Central memory CD8-positive, alpha-beta T cell (primary cell): ENCODE data around the gene TTC28.
"Not testable (repeated sequence)": the region's sequence is repeated elsewhere in the genome, so short reads cannot be mapped to it uniquely, and the experiment has no call there.

ENCODE experiments used
- ATAC-seq: fragments of 150-1000 bp; cut with Tn5 transposase; replicated peaks from 2 replicates; pipeline ENCODE4 v1.10.0; 2022; ENCODE audit warnings: mild to moderate bottlenecking, moderate FRiP score, moderate number of reproducible peaks; ENCODE audit not compliant: poor library complexity, severe bottlenecking; ENCODE audit errors: extremely low read depth
- DNase-seq, 2 donors: peaks; one replicate each; pipeline ENCODE4 v3.0.0; 2021; ENCODE audit warnings: low spot score in 2 of 2
- H3K27ac Mint-ChIP-seq: one replicate; pipeline ENCODE4 v1.8.0; 2022; ENCODE audit warnings: low read depth, mild to moderate bottlenecking, moderate library complexity, mixed read lengths
- H3K27me3 Mint-ChIP-seq: one replicate; pipeline ENCODE4 v1.8.0; 2022; ENCODE audit warnings: mixed read lengths
- H3K36me3 Mint-ChIP-seq: one replicate; pipeline ENCODE4 v1.8.0; 2022; ENCODE audit warnings: mild to moderate bottlenecking, moderate library complexity, mixed read lengths; ENCODE audit not compliant: insufficient read depth
- H3K4me1 Mint-ChIP-seq: one replicate; pipeline ENCODE4 v1.8.0; 2022; ENCODE audit warnings: mixed read lengths
- H3K4me3 Mint-ChIP-seq: one replicate; pipeline ENCODE4 v1.8.0; 2022; ENCODE audit warnings: mild to moderate bottlenecking, moderate library complexity, mixed read lengths
- H3K9me3 Mint-ChIP-seq: one replicate; pipeline ENCODE4 v1.8.0; 2022; ENCODE audit warnings: mixed read lengths

The TTC28 gene

DNA sequence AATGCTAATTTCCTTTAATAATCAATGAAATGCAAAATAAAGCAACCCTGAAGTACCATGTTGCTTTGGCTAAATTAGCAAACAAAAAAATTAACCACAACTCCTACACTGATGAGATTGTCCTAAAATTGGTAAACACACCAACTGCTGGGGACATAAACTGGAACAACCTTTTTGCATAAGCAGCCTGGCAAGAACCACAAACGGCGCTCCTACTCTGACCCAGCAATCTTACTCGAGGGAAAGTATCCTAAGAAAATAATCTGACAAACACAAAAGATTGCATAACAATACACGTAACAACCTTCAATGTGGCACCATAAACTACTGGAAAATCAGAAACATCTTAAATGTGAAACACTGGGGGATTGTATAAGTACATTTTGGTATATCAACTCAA is 570.8 kb downstream of the TTC28 start:
- ATAC-seq (no peak), DNase-seq (no peak)
- H3K27ac Mint-ChIP-seq, result no peak overlapping the region
- no peak overlapping the region for H3K4me3 Mint-ChIP-seq
- H3K27me3 Mint-ChIP-seq, result no peaks in the 10 kb centered on the region
- H3K9me3 Mint-ChIP-seq, result no peaks in the 10 kb centered on the region
- no peaks in the 10 kb centered on the region for H3K4me1 Mint-ChIP-seq
- H3K36me3 Mint-ChIP-seq, result no peaks in the 10 kb centered on the region

DNA sequence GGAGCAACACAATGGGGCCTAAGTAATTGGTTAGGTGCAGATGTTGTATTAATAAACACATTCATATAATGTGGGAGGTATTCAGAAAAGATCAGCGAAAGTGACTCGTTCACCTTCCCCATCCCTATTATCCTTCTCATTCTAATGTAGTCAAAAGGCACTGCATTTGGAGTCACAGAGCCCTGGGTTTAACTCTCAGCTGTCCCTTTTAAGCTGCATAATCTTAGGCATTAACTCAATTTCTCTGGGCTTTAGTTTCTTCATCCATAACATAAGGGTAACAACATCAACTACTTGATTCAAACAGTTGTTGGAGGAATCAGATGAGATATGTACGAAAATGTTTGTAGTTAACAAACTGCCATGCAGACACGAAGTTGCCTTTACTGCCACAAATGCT is 573.0 kb downstream of the TTC28 start:
- Mint-ChIP-seq H3K4me1 (no peaks in the 10 kb centered on the region), H3K9me3 (no peaks in the 10 kb centered on the region), H3K27me3 (no peaks in the 10 kb centered on the region), H3K4me3 (no peak overlapping the region), H3K36me3 (no peaks in the 10 kb centered on the region), H3K27ac (no peak overlapping the region)
- DNase-seq (no peak), ATAC-seq (no peak)

DNA sequence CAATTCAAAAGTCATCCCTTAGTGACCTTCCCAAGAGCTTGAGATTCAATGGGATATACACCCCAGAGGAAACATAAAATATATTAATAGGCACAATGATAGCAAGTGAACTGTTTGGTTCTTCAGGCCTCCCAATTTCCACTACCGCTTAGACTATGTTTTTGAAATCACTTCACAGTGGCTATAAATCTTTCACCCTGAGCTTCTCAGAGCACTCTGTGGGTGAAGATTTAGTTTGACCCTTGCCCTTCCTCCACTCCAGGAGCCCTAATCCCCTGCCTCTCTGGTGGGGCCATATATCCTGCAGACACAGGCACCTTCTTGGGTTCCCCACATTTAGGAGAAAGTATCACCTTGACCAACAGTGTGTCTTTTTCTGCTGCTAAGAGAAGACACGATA is 573.7 kb downstream of the TTC28 start:
- DNase-seq, result no peak
- Mint-ChIP-seq H3K36me3 (no peaks in the 10 kb centered on the region), H3K4me3 (no peak overlapping the region), H3K27me3 (no peaks in the 10 kb centered on the region), H3K27ac (no peak overlapping the region), H3K4me1 (no peaks in the 10 kb centered on the region), H3K9me3 (no peaks in the 10 kb centered on the region)
- no peak for ATAC-seq

DNA sequence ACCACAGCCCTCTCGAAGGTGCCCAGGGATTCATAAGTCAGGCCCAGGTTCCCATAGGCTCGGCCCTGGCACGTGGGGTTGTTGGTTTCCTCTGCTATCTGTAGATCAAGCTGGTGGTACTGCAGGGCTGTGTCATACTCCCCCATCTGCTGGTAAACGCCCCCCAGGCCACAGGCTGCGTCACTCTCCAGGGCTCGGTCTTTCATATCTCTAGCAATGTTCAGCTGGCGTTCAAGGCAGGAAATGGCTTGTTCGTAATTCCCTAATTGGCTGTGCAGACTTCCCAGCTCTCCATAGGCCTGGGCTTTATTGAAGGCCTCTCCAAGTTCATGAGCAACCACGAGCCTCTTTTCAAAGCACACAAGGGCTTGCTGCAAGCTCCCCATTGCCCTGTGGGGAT is 574.2 kb downstream of the TTC28 start:
- Mint-ChIP-seq H3K27me3 (no peaks in the 10 kb centered on the region), H3K36me3 (no peaks in the 10 kb centered on the region), H3K4me3 (no peak overlapping the region), H3K27ac (no peak overlapping the region), H3K9me3 (no peaks in the 10 kb centered on the region), H3K4me1 (no peaks in the 10 kb centered on the region)
- ATAC-seq (no peak), DNase-seq (no peak)

DNA sequence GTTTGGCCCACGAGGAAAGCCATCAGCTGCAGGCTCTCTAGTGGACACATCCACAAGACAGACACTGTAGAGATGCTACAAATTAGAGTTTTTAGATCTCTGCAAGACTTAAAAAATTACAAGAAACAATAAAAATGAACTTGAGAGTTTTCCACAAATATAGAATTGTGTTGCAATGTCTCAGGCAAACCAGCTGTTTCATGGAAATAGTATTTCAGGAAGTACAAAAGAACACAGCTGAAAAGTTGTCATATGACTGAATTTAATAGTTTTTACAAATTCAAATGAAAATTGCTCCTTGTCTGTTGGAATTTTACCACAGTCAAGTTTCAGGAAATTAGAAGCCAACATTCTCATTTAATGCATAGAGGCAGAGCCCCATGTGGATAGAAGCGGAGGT is 576.0 kb downstream of the TTC28 start:
- H3K4me3 Mint-ChIP-seq, result no peak overlapping the region
- DNase-seq, result no peak
- no peaks in the 10 kb centered on the region for H3K27me3 Mint-ChIP-seq
- no peak overlapping the region for H3K27ac Mint-ChIP-seq
- no peaks in the 10 kb centered on the region for H3K9me3 Mint-ChIP-seq
- no peak for ATAC-seq
- H3K36me3 Mint-ChIP-seq, result no peaks in the 10 kb centered on the region
- H3K4me1 Mint-ChIP-seq, result no peaks in the 10 kb centered on the region

DNA sequence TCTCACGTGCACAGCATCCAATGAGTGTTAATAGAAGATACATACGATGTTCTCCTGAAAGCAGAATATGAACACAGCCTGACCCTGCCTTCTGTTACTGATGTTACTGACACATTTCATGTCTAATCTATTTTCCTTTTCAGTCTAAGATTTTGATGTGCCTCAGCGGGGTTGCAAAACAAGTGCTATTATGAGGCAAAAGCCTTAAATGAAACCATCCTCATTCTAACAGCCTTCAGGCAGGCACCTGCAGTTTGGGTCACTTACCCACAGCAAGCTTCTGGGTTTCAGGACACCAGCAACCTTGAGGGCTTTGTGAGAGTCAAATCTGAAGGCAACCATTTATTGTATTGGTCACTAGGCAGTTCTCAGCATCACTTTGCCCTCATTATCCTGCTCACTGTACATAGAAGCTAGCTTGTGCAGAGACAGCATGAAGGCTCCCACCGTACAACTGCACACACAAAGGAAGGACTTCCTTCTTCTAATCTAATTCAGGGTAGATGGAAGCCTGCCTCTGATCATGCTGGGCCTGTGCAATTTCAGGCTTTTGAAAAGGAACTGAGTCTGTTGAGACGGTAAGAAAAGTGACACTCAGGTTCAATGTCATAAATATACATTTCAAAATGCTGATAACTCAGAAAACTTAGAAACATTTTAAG is 577.4 kb downstream of the TTC28 start:
- DNase-seq (no peak), ATAC-seq (no peak)
- H3K4me1 Mint-ChIP-seq, result no peaks in the 10 kb centered on the region
- H3K27me3 Mint-ChIP-seq, result peaks cover 6% of the 10 kb centered on the region
- H3K4me3 Mint-ChIP-seq, result no peak overlapping the region
- no peaks in the 10 kb centered on the region for H3K9me3 Mint-ChIP-seq
- no peaks in the 10 kb centered on the region for H3K36me3 Mint-ChIP-seq
- H3K27ac Mint-ChIP-seq, result no peak overlapping the region

DNA sequence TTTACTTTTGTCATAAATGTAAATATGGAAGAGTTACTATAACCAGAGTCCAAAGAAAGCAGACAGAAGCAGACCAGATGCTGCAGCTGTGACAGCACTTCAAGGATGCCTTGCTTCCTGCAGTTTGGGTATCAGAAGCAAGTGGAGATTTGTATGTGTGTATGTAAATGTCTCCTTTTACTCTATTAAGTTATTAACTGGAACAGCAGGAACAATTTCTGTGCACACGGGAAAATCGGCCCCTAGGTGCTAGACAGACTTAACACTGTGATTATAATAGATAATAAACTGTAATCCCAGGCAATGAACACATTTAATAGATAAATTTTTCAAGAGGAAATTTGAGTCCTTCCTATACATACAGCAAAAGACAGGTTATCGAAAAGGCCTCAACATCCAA is 582.0 kb downstream of the TTC28 start:
- no peaks in the 10 kb centered on the region for H3K36me3 Mint-ChIP-seq
- H3K27me3 Mint-ChIP-seq, result peaks cover 14% of the 10 kb centered on the region
- ATAC-seq (no peak), DNase-seq (no peak)
- H3K9me3 Mint-ChIP-seq, result no peaks in the 10 kb centered on the region
- H3K27ac Mint-ChIP-seq, result no peak overlapping the region
- H3K4me1 Mint-ChIP-seq, result no peaks in the 10 kb centered on the region
- no peak overlapping the region for H3K4me3 Mint-ChIP-seq

DNA sequence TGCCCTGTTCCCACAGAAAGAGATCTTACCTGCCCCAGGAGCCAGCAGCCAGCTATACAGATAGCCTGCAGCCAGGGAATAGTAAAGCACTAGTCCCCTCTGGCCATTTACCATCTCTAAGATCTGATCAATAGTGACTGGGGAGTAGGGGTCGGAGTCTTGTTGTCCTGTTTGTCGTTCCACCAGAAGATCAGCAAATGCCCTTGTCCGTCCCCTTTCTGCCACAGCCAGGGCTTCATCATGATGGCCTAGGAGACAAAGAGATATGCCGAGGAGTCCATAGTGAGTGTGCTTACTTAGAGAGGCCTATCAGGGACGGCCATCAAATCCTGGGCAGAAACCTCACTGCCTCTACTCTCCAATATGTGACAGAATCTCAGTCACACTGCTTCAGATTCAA is 583.5 kb downstream of the TTC28 start:
- Mint-ChIP-seq H3K4me3 (no peak overlapping the region), H3K27me3 (peaks cover 14% of the 10 kb centered on the region), H3K36me3 (peaks cover 2% of the 10 kb centered on the region), H3K27ac (no peak overlapping the region), H3K4me1 (no peaks in the 10 kb centered on the region), H3K9me3 (no peaks in the 10 kb centered on the region)
- DNase-seq (no peak), ATAC-seq (no peak)

DNA sequence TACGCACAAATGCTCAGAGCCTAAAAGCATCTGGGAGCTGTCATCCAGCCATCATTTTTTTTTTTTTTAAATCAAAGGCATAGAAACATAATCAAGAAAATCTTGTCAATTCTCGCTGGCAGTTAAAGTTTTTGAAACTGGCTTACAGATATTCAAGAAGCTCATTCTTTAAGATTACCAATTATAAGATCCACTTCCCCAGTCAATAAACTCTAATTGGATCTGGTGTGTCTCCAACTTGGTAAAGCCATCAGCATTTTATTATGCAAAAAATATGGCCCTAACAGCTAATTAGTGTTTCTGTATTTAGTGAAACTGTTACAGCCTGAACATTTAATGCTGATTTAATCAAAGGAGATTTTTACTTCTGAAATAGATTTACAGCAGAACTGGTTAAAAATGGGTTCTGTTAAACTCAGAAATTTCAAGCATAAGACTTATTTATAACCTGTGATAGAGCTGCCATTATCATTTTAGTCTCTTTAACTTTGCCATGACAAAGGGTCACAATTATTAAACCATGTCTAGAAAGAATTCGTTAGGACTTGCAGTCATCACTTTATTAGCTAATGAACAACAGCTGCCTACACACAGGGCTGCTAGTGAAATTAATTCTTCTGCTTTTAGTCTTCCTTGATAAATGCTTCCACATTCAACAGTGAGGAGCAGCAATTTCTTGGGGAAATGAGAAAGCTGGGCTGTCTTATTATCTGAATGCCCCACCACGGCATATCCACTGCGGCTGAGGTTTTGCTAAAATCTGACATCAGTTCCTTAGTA is 584.1 kb downstream of the TTC28 start:
- H3K27me3 Mint-ChIP-seq, result peaks cover 14% of the 10 kb centered on the region
- DNase-seq (no peak), ATAC-seq (no peak)
- no peaks in the 10 kb centered on the region for H3K9me3 Mint-ChIP-seq
- H3K27ac Mint-ChIP-seq, result no peak overlapping the region
- H3K4me3 Mint-ChIP-seq, result no peak overlapping the region
- H3K4me1 Mint-ChIP-seq, result no peaks in the 10 kb centered on the region
- peaks cover 2% of the 10 kb centered on the region for H3K36me3 Mint-ChIP-seq

DNA sequence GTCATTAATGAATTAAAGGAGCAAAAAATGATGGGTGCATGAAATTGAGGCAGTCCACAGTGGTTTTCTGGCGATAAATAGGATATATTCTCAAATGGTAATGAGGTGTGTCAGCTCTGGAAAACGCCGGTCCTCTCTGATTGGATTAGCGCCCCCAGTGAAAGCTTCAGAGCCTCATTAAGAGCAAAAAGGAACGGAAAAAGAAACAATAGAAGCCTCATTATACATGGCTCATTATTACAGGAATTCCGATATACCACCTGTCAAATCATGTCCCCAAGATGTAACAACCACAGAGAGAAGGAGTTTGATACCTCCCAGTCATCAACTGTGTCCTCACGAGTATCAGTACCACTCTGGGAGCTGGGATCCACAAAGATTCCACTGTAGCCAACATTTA is 584.9 kb downstream of the TTC28 start:
- Mint-ChIP-seq H3K4me1 (no peaks in the 10 kb centered on the region), H3K27me3 (peaks cover 14% of the 10 kb centered on the region), H3K4me3 (no peak overlapping the region), H3K9me3 (no peaks in the 10 kb centered on the region), H3K27ac (no peak overlapping the region), H3K36me3 (peaks cover 2% of the 10 kb centered on the region)
- no peak for DNase-seq
- no peak for ATAC-seq

DNA sequence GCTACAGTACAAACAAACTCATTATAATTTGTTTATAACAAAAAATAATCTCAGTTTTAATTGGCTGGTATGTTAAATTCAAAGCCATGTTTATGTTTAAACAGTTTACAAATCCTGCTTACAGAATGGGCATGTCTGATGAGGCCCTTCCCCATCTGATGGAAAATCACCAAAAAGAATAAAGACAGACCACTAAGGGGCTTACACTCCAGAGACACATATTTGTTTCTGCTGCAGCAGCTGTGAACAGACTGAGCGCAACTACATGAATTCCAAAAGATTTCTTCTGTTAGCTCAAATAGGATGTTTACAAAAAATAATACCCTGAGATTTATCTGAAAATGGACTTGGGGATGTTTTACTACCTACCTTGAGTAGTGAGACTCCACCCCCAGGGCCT is 585.9 kb downstream of the TTC28 start:
- no peak for ATAC-seq
- H3K27me3 Mint-ChIP-seq, result peaks cover 14% of the 10 kb centered on the region

DNA sequence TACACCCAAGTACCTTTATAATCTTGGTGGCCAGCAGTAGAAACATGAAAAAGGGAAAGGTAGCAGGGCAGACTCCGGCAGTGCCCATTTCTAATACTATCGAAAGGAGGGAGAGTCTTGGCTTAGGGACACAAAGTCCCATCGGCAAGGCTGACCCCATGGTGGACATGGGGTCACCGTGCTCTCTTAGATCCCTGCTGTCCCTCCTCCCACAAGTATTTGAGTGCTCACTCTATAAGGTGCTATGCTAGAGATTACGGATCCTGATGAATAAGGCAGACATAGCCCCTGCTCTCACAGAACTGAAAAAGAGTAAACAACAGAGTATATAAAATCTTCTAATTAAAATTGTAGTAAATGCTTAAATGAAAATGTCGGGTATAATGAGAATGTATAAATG is 588.2 kb downstream of the TTC28 start:
- H3K4me1 Mint-ChIP-seq, result no peaks in the 10 kb centered on the region
- H3K4me3 Mint-ChIP-seq, result no peak overlapping the region
- DNase-seq, result no peak
- no peak for ATAC-seq
- no peak overlapping the region for H3K27ac Mint-ChIP-seq
- H3K27me3 Mint-ChIP-seq, result peaks cover 5% of the 10 kb centered on the region
- no peaks in the 10 kb centered on the region for H3K9me3 Mint-ChIP-seq
- H3K36me3 Mint-ChIP-seq, result peaks cover 2% of the 10 kb centered on the region

More for the DNA sequence above, 585.9 kb downstream of the TTC28 start:
- DNase-seq, result no peak
- Mint-ChIP-seq H3K4me1 (no peaks in the 10 kb centered on the region), H3K9me3 (no peaks in the 10 kb centered on the region), H3K4me3 (no peak overlapping the region), H3K27ac (no peak overlapping the region), H3K36me3 (peaks cover 2% of the 10 kb centered on the region)

DNA sequence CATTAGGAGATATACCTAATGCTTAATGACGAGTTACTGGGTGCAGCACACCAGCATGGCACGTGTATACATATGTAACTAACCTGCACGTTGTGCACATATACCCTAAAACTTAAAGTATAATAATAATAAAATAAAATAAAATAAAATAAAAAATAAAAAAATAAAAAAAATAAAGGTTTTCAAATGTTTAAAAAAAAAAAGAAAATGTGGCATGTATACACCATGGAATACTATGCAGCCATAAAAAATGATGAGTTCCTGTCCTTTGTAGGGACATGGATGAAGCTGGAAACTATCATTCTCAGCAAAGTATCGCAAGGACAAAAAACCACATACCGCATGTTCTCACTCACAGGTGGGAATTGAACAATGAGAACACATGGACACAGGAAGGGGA is 590.1 kb downstream of the TTC28 start:
- not testable (repeated sequence) for H3K9me3 Mint-ChIP-seq, H3K36me3 Mint-ChIP-seq, H3K4me3 Mint-ChIP-seq, H3K4me1 Mint-ChIP-seq, H3K27ac Mint-ChIP-seq, DNase-seq, ATAC-seq
- H3K27me3 Mint-ChIP-seq, result peaks cover 19% of the 10 kb centered on the region
